GM19351 (cell line): ENCODE results near the gene DKC1.

ENCODE experiments used
- ATAC-seq: cut with Tn5 transposase; IDR thresholded peaks from one replicate; pipeline ENCODE4 v1.9.1; 2021; ENCODE audit warnings: mild to moderate bottlenecking, moderate library complexity; ENCODE audit not compliant: unreplicated experiment

Gene DKC1

DNA sequence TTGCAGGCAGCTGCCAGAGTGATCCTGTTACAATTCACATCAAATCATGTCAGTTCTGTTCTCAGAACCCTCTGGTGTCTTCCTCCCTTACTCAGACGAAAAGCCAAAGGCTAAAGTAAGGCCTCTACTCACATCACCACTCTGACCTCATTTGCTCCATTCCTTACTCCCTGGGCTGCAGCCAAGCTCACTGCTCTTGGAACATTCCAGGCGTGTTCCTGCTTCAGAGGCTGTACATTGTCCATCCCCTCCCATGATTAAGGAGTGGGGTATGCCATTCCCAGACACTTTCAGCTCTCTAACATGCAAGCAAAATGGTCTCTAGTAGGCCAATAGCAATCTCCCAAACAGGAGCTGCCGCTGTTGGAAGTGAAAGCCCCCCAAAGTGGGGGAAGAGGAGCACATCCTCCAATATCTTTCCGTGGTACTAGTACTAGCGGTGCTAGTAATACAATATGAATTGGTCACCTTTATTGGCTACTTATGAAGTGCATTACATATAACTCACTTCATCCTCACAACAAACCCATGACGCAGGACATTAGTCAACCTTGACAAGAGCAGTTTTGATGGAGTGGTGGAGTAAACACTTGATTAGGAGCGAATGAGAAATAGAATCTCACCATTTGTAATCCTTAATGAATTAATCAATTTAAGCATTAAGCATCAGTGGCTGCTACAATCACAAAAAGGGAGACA is 26.8 kb upstream of the DKC1 start:
- no peak for ATAC-seq

DNA sequence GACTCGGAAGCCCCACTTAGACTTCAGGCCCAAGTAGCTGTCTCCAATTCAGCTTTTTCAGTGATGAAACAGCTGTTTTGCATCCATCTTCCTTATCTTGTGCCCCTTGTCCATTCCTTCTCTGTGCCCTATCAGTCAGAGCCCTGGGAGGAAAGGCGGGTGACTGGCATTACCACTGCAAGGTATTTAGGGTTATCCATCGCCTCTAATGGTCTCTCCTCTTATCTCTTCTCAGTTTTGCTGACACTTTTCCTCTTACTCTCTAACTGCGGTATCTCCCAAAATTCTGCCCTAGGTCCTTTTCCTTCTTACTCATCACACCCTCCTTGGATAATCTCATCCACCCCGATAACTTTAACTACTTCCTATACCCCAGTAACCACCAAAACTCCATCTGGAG is 25.5 kb upstream of the DKC1 start:
- ATAC-seq = no peak

DNA sequence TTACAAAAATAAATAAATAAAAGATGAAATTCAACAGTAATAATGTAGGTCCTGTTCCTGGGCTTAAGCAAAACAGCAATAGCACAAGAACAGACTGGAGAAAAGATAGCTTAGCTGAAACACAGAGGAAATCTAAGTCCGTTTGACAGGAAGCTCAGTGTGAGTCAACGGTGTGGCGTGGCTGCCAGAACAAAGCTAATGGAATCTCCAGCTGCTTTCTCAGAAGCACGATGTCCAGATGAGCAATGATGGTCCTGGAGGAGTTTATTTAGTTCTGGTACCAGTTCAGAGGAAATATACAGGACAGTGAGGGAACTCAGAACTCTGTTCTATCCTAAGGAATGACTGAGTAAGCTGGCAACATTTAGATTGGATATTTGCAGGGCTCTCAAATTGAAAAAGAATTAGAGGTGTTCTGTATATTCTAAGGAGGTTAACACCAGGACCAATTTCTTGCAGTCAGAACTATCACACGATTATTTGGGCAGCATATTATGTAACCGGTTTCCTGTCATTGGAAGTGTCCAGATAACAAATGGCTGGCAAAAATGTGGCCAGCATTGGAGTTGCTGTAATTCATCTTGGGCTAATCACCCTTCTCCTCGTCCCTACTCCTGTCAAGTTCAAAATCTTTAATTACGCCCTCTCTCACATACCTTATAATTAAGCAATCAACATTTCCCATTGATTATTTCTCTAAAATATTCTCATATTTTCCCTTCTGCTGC is 24.5 kb upstream of the DKC1 start:
- ATAC-seq = no peak

DNA sequence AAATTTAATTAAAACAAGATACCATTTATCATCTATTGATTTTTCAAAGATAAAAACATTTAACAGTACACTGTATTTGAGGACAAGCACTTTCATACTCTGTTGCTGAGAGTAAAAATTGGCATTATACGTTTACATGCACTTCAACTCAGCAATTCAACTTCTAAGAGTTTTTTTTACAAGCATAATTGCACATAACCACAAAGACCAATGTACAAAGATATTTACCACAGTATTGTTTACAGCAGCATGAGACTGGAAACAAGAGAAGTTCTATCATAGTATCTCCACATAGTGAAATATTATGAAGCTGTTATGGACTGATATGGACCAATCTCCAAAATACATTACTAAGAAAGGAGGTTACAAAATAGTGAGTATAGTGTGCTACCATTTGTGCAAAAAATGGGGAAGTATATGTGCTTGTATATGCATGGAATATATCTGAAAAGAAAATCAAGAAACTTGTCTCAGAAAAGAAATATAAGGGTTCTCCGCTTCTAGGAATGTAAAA is 22.7 kb upstream of the DKC1 start:
- no peak for ATAC-seq

DNA sequence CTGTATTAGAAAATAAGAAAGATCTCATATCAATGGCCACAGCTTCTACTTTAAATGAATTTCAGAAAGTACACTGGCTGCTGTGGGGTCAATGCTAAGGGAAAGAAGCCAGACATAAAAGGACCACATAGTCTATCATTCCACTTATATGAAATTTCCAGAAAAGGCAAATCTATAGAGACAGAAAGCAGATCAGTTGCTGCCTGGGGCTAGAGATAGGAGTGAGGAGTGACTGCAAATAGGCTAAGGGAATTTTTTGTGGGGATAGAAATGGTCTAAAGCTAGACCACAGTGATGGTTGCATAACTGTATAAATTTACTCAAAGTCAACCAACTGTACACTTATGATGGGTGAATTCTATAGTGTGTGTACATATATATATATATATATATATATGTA is 20.1 kb upstream of the DKC1 start:
- no peak for ATAC-seq

DNA sequence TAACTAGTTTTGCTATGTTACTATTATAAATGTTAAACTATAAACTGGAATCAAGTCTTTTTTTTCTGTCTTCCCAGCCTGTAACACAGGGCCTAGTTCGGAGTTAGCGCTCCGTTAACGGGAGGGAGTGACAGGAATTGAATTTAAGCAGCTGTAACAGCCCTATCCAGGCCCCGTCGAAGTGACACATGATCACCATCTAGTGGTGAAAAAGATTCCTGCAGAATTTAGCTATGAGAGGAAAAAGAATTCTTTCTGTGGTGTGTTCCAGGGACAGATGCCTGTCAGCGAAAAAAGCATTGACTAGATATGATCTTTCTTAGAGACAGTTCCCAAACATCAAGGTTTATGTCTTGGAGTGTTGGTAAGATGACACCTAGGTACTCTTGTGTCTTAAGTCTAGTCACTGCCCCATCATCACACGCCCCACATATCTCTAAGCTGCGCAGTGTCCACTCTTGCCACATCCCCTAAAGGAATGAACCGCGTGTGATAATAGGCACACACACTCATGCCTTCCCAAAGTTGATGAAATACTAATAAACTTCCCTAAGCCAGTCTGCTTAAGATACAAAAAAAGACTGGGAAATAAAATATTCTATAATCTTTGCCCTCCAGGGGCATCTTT is 13.8 kb upstream of the DKC1 start:
- ATAC-seq = peak; percentile 79

DNA sequence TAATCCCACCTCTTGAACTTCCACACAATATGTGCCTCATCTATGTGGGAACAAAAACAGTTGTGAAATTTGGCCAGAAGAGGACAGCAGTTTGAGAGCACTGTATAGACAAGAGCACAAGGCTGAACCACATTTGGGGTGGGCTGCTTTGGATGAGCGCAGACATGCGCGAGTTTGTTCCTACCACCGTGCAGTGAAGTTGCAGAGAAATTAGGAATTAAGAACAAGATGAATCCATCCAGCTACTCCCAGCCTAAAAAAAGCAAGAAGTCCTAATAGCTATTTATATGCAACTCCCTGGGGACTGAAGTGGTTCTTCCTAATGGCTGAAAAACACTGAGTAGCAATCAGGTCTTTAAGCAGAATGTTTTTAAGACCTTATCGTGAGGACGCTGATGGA is 12.8 kb upstream of the DKC1 start:
- no peak for ATAC-seq

DNA sequence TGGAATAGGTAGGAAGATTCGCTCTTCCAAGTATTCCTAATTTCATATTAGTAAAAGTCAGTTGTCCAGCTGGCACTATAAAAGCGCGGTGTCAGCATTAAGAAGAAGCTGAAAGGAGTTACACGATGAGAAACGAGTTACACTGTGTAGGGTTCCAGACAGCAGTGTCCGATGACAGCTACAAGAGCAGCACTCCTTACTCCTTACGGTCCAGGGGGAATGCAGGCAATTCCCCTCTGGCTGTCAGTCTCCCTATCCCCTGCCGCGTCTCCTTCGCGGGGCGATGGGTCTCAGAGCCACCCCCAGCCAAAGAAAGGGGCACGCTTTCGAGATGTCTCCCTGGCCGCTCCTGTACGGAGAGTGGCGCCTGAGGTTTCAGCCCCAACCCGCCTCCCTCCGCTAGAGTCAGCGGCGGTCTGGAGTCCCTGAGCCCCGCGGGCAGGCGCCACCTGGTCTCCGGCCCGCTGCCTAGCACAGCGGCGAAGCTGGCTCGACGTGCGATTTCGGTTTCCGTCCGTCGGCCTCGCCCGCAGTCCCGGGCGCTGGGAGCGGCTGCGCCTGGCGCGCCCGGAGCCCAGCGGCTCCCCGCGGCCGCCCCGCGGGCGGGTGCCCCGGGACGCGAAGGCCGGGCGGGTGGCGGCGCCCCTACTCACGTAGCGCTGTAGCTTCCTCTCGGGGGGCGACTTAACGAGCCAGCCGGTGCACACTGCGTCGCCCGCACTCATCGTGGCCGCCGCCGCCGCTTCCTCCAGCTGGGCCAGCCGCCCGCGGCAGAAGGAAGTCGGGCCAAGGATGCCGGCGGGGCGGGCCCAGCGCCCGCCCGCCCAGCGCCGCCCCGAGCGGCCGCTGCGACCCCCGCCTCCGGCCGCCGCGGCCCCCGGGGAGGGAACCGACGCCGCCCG is 12.1 kb upstream of the DKC1 start, which contains the start of gene GAB3:
GAB3 (minus strand) TSS at position 777 of the 902 bp plus-strand sequence; CDS start at position 725, 52 bp downstream.
- no peak for ATAC-seq

DNA sequence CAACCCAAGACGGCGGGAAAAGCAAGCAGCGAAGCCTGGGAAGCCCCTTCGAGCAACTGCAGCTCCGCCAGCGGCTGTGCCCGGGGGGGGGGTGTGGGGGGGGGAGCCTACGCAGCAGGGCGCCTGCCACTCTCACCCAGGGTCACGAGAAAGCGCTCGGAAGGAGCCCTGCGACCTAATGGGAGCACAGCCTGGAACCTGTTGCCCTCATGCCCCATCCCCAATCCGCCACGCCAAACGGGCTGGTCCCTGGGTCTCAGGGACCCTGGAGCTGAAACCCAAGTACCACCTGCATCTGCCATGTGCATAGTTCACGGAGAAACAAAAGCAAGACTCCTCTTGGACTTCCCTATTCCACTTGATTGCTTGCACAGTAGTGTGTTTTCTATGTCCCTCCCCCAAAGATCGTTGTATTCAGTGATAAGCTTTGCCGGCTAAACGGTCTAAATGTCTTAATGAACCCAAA is 11.4 kb upstream of the DKC1 start:
- no peak for ATAC-seq

DNA sequence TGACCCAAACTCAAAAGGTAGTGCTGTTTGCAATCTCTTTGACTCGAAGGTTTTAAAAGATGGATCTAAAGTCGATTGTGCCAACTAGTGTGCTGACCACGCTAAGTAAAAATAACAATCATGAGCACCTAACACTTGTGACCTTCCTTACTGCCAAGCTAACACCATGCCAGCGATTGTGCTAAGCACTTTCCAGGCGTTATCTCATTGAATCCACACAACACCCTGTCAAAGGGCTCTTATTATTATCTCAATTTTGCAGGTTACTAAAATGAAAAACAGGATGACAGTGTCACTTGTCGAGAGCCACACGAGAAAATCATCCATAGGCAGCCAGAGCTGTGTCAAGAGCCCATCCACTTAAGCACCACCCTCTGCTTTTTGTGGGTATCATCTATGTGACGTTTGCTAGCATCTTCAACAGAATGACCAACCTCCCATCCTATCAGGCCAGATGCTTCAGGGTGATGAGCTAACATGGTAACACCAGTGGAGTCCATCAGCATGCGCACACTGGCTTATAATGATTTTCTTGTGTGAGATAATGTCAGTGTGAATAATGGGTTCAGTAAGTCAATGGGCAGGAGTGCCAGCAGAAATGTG is 10.9 kb upstream of the DKC1 start:
- ATAC-seq = no peak

DNA sequence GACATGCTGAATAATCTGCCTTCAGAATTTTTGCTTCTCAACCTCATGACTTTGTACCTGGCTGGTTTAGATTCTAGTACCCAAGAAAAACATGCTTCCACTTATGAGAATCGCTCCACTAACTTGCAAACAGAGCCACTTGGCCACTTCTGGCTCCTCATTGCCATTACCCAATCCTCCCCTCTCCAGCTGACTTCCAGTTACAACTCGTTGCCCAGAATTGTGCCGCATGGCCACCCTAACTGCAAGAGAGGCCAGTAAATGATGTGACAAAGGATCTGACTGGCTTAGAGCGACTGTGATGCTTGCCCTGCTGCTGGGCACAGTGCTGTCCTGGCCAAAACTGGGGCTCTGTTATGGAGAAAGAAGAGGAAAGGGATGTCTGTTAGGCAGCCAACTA is 4.0 kb upstream of the DKC1 start:
- no peak for ATAC-seq

DNA sequence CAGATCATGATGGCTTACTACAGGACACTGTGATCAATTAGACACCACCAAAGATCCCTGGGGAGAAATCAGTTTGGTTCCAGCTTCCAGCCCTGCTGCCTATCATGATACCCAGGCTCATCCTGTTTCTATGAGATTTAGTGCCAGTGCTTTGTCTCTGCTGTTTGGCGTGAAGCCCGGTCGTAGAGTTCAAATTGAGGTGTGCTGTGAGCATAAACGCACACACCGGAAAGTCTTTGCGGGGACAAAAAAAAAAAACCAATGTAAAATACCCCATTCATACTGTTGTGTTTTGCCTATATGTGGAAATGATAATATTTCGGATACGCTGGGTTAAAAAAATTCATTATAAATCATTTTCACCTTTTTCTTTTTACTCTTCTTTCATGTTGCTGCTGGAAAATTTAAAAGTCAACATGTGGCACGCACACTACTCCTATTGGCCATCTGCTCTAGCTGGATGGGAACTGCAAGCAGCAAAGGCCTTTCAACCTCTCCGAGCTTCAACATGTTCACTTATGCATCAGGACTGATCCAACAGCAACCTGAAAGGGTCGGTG is 607 bp upstream of the DKC1 start:
- no peak for ATAC-seq

DNA sequence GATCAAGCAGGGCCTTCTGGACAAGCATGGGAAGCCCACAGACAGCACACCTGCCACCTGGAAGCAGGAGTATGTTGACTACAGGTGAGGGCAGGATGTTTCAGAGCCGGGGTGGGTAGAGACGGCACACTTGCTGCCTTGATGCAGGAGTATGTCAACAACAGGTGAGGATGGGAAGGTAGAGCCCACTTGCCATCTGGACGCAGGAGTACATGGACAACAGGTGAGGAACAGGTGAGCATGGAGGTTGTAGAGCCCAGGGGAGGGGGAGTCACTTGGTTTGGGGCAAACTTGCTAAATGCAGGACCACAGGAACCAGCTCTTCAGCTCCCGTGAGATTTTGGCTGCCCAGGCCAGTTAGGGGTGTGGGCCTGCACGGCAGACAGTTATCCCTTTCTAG is 12.0 kb downstream of the DKC1 start:
- no peak for ATAC-seq

DNA sequence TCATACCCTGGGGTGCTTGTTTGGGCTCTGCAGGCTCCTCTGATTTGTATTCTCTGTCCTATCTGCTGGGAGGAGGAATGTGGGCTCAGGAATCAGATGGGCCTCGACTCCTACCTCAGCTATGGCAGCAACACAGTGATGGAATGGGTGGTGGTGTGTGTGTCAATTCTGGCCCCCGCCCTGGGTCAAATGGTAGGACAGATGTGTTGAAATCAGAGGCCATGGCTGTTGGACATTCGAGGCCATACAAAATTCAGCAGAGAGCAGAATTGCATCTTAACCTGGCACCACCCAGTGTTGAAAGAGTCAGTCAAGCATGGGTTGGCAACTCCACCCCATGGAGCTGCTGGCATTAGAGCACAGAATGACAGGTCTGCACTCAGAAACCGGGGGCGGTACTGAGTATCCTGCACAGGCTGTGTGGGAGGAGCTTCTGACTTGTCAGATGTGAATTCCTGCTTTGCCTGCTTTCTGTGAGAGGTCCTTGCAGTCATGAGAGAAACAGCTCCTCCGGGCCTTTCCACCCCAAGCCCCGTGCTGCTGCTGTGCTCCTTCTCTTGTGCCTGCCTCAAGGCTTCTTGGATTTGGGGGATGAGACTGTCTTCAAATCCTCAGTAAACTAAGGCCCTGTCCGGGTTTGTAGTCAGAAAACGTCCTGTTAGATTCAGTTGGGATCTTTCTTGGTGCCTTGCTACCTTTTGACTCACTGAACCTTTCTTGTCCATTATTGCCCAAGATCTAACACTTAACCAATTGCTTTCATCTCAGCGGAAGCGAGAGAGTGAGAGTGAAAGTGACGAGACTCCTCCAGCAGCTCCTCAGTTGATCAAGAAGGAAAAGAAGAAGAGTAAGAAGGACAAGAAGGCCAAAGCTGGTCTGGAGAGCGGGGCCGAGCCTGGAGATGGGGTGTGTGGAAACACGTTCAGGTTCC is 13.0 kb downstream of the DKC1 start:
- no peak for ATAC-seq

DNA sequence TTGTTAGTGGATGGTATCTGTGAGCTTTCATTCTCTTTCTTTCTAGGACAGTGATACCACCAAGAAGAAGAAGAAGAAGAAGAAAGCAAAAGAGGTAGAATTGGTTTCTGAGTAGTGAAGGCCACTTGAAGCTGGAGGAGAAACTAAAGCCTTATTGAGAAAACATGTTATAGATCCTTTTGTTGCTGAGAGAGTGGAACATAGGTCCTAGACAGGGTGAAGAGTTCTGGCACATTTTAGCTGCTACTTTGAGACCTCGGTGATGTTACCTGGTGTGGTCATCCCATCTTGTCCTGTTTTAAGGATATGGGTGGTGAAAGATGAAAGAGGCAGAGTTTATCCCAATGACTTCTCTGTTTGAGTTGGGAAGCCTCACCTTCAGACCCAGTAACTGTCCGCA is 14.1 kb downstream of the DKC1 start:
- no peak for ATAC-seq

DNA sequence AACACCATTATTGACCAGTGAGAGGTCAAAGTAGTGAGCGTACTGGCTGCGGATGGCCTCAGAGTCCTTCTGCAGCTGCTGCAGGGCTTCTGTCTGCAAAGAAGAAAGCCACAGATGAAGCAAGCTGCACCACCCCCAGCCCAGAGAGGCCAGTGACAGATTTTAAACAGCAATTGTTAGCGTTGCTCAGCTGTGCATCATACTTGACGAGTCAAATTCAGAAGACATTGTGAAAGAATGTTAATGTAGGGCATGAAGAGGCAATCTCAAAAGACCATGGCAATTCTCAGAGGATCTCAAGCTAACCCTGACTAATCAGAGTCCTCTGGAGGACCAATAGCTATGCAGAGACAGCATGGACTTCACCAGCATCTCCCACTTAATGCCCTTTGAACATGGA is 16.6 kb downstream of the DKC1 start:
- no peak for ATAC-seq

DNA sequence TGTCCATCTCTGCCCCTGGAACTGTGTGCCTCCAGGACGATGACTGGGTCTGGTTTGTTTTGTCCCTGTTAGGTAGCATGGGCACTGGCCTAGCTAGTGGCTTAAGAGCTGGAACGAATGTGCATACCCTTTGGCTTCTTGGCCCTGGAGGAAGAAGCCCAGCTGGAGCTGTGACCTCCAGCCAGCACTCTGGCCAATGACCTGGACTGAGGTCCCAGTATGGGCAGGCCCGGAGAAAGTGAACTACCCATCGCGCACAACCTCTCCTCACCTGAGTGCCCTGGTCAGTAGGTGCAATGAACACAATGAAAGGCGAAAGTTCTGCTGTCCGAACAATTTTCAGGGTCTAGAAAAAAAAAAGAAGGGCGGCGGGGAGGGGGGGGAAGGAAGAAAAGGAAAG is 18.3 kb downstream of the DKC1 start:
- ATAC-seq = no peak

DNA sequence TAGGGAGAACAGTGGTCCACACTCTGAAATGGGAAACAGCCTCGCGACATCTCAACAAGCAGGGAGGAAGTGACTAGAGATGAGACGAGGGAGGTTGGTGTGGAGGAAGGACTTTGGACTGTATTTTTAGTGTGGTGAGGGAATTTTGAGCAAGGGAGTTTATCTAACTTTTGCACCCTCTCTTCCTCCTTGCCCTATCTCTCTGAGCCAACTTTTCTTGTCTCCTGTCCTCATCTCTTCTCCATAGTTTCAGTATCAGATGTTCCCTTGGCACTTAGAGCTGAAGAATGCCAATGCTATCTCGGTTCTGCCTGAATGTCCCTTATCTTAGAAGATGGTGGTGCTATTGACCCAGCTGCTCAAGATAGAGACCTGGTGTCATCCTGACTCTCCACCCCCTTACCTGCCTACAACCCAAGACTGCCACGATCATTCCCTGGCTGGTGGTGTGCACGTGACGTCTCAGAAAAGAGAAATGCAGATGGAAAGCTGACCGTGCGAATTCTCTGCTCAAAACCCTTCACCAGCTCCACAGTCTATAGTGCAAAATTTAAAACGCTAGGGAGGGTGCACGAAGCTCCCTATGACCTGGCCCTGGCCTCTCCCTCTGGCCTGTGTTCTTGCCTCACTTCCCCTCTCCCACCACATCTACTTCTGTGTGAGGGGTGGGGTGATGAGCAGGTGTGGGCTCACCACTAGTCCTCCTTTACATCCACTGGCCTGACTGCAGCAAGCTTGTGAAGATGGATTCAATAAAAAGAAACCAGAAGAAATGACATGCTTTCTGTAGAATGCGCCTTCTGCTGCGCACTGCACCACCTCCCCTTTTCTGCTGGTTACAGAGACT is 21.7 kb downstream of the DKC1 start:
- ATAC-seq = no peak
